Vagina (tissue), 2 donors: ENCODE results near the gene ADGRL3. TPM values are rescaled to one million over a fixed set of nuclear protein-coding genes. Genes with fewer than 3 reads are reported as not detected.

ENCODE experiments used
- DNase-seq, 2 donors: peaks; one replicate each; pipeline ENCODE4 v3.0.0-alpha.2; 2017; ENCODE audit errors: extremely low spot score in 2 of 2
- H3K27ac ChIP-seq: fragments of 200-600 bp; sonication (generic); one replicate; pipeline ENCODE4 v1.5.1; 2019
- H3K27me3 ChIP-seq: fragments of 200-600 bp; sonication (generic); one replicate; pipeline ENCODE4 v1.5.1; 2019
- H3K36me3 ChIP-seq, 2 donors: fragments of 200-600 bp; sonication (generic); one replicate each; pipeline ENCODE4 v1.5.1; 2017 to 2019
- H3K4me1 ChIP-seq: fragments of 200-600 bp; sonication (generic); one replicate; pipeline ENCODE4 v1.5.1; 2019
- H3K4me3 ChIP-seq, 2 donors: fragments of 200-600 bp; sonication (generic); 1 replicate in 1 of 2; 2 replicates in 1 of 2; pipeline ENCODE4 v1.5.1; 2016 to 2019
- H3K9me3 ChIP-seq: fragments of 200-600 bp; sonication (generic); one replicate; pipeline ENCODE4 v1.5.1; 2019
- POLR2A ChIP-seq, 2 donors: fragments of 450-650 bp; IDR thresholded peaks; one replicate each; pipeline ENCODE4 v1.6.1; 2017; ENCODE audit warnings: antibody characterized with exemption in 2 of 2, mild to moderate bottlenecking in 2 of 2, moderate library complexity in 2 of 2
- POLR2AphosphoS5 ChIP-seq, 2 donors: sonication (generic); formaldehyde crosslinking; IDR thresholded peaks; one replicate each; pipeline ENCODE4 v1.9.0; 2017; ENCODE audit warnings: antibody characterized with exemption in 2 of 2, mild to moderate bottlenecking in 2 of 2, low read depth in 1 of 2; ENCODE audit not compliant: insufficient read depth in 1 of 2
- intact Hi-C: fragments of 100-400 bp; cut with DNase I; formaldehyde crosslinking; loops from one replicate; pipeline ENCODE4 v1.15.1; 2023
- total RNA-seq: library from RNA; depleted of rRNA; stranded (reverse); fragments of >200 nt; gene quantifications from one replicate; pipeline ENCODE4 v1.2.3, GENCODE V29; 2016
- TF ChIP-seq, protein P1 (sequence below), 3 experiments: fragments of 450-650 bp in 2 of 3; fragments of 200-600 bp in 1 of 3; sonication (generic) in 1 of 3; IDR thresholded peaks; one replicate each; pipeline ENCODE4 v1.5.1; 2017 to 2019; ENCODE audit warnings: antibody characterized with exemption in 3 of 3, mild to moderate bottlenecking in 2 of 3, moderate library complexity in 2 of 3

ADGRL3 gene
- total RNA-seq, 1 donor from 2014 or later, result 16.9 TPM

GRCh38 chr4:61933527-61933926 is 733.4 kb downstream of the ADGRL3 start:
- DNase-seq, result no peak
- Histone ChIP-seq H3K27me3 (no peaks in the 10 kb centered on the region), H3K4me1 (no peaks in the 10 kb centered on the region), H3K9me3 (no peaks in the 10 kb centered on the region), H3K27ac (no peak overlapping the region), H3K4me3 (no peak overlapping the region), H3K36me3 (no peaks in the 10 kb centered on the region)
- TF ChIP-seq, protein P1, sequence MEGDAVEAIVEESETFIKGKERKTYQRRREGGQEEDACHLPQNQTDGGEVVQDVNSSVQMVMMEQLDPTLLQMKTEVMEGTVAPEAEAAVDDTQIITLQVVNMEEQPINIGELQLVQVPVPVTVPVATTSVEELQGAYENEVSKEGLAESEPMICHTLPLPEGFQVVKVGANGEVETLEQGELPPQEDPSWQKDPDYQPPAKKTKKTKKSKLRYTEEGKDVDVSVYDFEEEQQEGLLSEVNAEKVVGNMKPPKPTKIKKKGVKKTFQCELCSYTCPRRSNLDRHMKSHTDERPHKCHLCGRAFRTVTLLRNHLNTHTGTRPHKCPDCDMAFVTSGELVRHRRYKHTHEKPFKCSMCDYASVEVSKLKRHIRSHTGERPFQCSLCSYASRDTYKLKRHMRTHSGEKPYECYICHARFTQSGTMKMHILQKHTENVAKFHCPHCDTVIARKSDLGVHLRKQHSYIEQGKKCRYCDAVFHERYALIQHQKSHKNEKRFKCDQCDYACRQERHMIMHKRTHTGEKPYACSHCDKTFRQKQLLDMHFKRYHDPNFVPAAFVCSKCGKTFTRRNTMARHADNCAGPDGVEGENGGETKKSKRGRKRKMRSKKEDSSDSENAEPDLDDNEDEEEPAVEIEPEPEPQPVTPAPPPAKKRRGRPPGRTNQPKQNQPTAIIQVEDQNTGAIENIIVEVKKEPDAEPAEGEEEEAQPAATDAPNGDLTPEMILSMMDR (IDR thresholded peaks at IDR 0.05), result no peak
- TF ChIP-seq POLR2A (IDR thresholded peaks at IDR 0.05) (no peak), POLR2AphosphoS5 (IDR thresholded peaks at IDR 0.05; ENCODE audit: insufficient read depth in 1 of 2, low read depth in 1 of 2) (no peak)
- intact Hi-C loops, result no loop called here

- Histone ChIP-seq H3K27ac (no peak overlapping the region), H3K9me3 (no peaks in the 10 kb centered on the region), H3K36me3 (no peaks in the 10 kb centered on the region), H3K4me3 (no peak overlapping the region), H3K27me3 (no peaks in the 10 kb centered on the region), H3K4me1 (no peaks in the 10 kb centered on the region)
- DNase-seq, result no peak
- TF ChIP-seq POLR2A (IDR thresholded peaks at IDR 0.05) (no peak), POLR2AphosphoS5 (IDR thresholded peaks at IDR 0.05; ENCODE audit: insufficient read depth in 1 of 2, low read depth in 1 of 2) (no peak)
- TF ChIP-seq, protein P1 (IDR thresholded peaks at IDR 0.05), result no peak
- intact Hi-C loops, result no loop called here
Measured at GRCh38 chr4:61934198-61934597, 734.1 kb downstream of the ADGRL3 start.

GRCh38 chr4:61938250-61938846 is 738.2 kb downstream of the ADGRL3 start:
- H3K4me3 ChIP-seq, result no peak overlapping the region
- TF ChIP-seq, protein P1 (IDR thresholded peaks at IDR 0.05), result no peak
- H3K27me3 ChIP-seq, result no peaks in the 10 kb centered on the region
- no peak for DNase-seq
- no peaks in the 10 kb centered on the region for H3K36me3 ChIP-seq
- H3K27ac ChIP-seq, result no peak overlapping the region
- H3K4me1 ChIP-seq, result no peaks in the 10 kb centered on the region
- no peaks in the 10 kb centered on the region for H3K9me3 ChIP-seq
- intact Hi-C loops, result no loop called here

DNA sequence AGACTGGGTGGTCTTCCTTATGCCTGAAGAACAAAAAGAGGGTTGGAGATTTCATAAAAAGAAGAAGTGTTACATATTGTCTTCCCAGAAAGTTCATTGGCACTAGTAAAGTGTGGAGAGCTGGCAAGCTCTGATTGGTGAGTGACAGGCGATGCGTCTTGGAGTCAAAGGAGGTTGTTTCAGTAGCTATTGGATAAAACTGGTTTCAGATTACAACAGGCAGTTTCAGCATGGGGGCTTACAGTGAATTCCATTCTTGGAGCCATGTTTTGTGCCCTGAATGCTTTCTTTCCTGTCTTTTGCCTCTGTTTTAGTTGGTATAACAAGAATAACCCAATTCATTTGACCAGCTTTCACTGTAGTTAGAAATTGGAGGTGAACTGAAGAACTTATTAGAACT is 750.5 kb downstream of the ADGRL3 start:
- H3K4me3 ChIP-seq, result no peak overlapping the region

GRCh38 chr4:61953386-61953785 is 753.3 kb downstream of the ADGRL3 start:
- H3K36me3 ChIP-seq, result no peaks in the 10 kb centered on the region
- H3K4me3 ChIP-seq, result no peak overlapping the region
- H3K27ac ChIP-seq, result no peak overlapping the region
- no peak for DNase-seq
- H3K4me1 ChIP-seq, result no peaks in the 10 kb centered on the region
- no peaks in the 10 kb centered on the region for H3K9me3 ChIP-seq
- intact Hi-C loops, result no loop called here
- H3K27me3 ChIP-seq, result no peaks in the 10 kb centered on the region
- TF ChIP-seq POLR2A (IDR thresholded peaks at IDR 0.05) (no peak), POLR2AphosphoS5 (IDR thresholded peaks at IDR 0.05; ENCODE audit: insufficient read depth in 1 of 2, low read depth in 1 of 2) (no peak)
- TF ChIP-seq, protein P1 (IDR thresholded peaks at IDR 0.05), result no peak

More for the DNA sequence above, 750.5 kb downstream of the ADGRL3 start:
- no peak for TF ChIP-seq POLR2A (IDR thresholded peaks at IDR 0.05)
- TF ChIP-seq POLR2AphosphoS5 (IDR thresholded peaks at IDR 0.05; ENCODE audit: insufficient read depth in 1 of 2, low read depth in 1 of 2), result no peak
- TF ChIP-seq, protein P1 (IDR thresholded peaks at IDR 0.05), result no peak
- Histone ChIP-seq H3K27me3 (no peaks in the 10 kb centered on the region), H3K27ac (no peak overlapping the region), H3K36me3 (no peaks in the 10 kb centered on the region), H3K9me3 (no peaks in the 10 kb centered on the region), H3K4me1 (no peaks in the 10 kb centered on the region)
- intact Hi-C loops, result no loop called here
- DNase-seq, result no peak
